A549 (cell line): ENCODE data around the gene FHIT. TPM values are rescaled to one million over a fixed set of nuclear protein-coding genes. Genes with fewer than 3 reads are reported as not detected.

Experiments
- ATAC-seq, 2 experiments: fragments of 200-7000 bp in 1 of 2; fragments of >200 bp in 1 of 2; cut with Nextera tagmentation in 1 of 2; cut with Tn5 transposase in 1 of 2; 3 replicates each; pipeline versions ENCODE4 v1.8.0 to v1.9.1; 2018 to 2020; ENCODE audit warnings: mild to moderate bottlenecking in 1 of 2, moderate library complexity in 1 of 2
- CTCF ChIA-PET: fragments of 300-600 bp; sonication (Branson Sonifier 250); formaldehyde crosslinking; extraction: SDS; loops from one replicate; lab custom pipeline; 2021; ENCODE audit warnings: antibody characterized with exemption, inconsistent platforms; lab: Yijun Ruan, JAX
- POLR2A ChIA-PET: fragments of 350-600 bp; formaldehyde crosslinking; extraction: SDS; loops from one replicate; lab custom pipeline; 2021; ENCODE audit warnings: antibody characterized with exemption, inconsistent platforms; lab: Yijun Ruan, JAX
- DNase-seq, 2 experiments: peaks; one replicate each; pipeline versions ENCODE4 v3.0.0 to v3.0.0-alpha.2; 2011 to 2016; ENCODE audit warnings: low read depth in 1 of 2, low spot score in 1 of 2
- FAIRE-seq: peaks from 2 replicates; lab custom pipeline; 2011; peaks lifted over from hg19 to GRCh38; lab: Jason Lieb, UNC
- H3K27ac ChIP-seq, 2 experiments: fragments of >200 bp; sonication (Bioruptor Twin); formaldehyde crosslinking; 3 replicates each; pipeline ENCODE4 v1.5.1; 2016 to 2017
- H3K4me1 ChIP-seq: fragments of >200 bp; sonication (Bioruptor Twin); formaldehyde crosslinking; 3 replicates; pipeline ENCODE4 v1.6.1; 2016
- H3K4me2 ChIP-seq: fragments of >200 bp; sonication (Bioruptor Twin); formaldehyde crosslinking; 3 replicates; pipeline ENCODE4 v1.6.1; 2016
- H3K4me3 ChIP-seq: fragments of >200 bp; sonication (Bioruptor Twin); formaldehyde crosslinking; 3 replicates; pipeline ENCODE4 v1.5.1; 2016
- H3K9me3 ChIP-seq: fragments of >200 bp; sonication (Bioruptor Twin); formaldehyde crosslinking; 3 replicates; pipeline ENCODE4 v1.6.1; 2016
- ATOH8 ChIP-seq: fragments of 250-450 bp; sonication (Bioruptor Pico); IDR thresholded peaks from 2 replicates; pipeline ENCODE4 v1.5.0; 2020; ENCODE audit warnings: low read depth, mild to moderate bottlenecking, moderate library complexity
- BCL3 ChIP-seq: fragments of >200 bp; sonication (Bioruptor Twin); formaldehyde crosslinking; IDR thresholded peaks from 3 replicates; pipeline ENCODE4 v1.6.1; 2016
- CBX2 ChIP-seq: fragments of 200-600 bp; sonication (generic); IDR thresholded peaks from 2 replicates; pipeline ENCODE4 v1.6.1; 2016; ENCODE audit warnings: low read depth, mild to moderate bottlenecking, borderline replicate concordance
- CEBPB ChIP-seq, 2 experiments: fragments of >200 bp in 1 of 2; sonication (Bioruptor Twin) in 1 of 2; formaldehyde crosslinking in 1 of 2; IDR thresholded peaks; 2 replicates each; pipeline ENCODE4 v1.6.1; 2012 to 2016
- CTCF ChIP-seq: fragments of >200 bp; sonication (Bioruptor Twin); formaldehyde crosslinking; IDR thresholded peaks from 3 replicates; pipeline ENCODE4 v1.5.1; 2016
- ELK1 ChIP-seq: fragments of 150-350 bp; IDR thresholded peaks from 2 replicates; pipeline ENCODE4 v1.6.1; 2014; ENCODE audit warnings: low read depth, mild to moderate bottlenecking, low read length
- ESRRA ChIP-seq: fragments of 150-350 bp; IDR thresholded peaks from 2 replicates; pipeline ENCODE4 v1.6.1; 2014; ENCODE audit warnings: mild to moderate bottlenecking, low read length, borderline replicate concordance
- FOSL2 ChIP-seq, 2 experiments: fragments of 450-650 bp in 1 of 2; fragments of >200 bp in 1 of 2; sonication (Bioruptor Twin) in 1 of 2; formaldehyde crosslinking; IDR thresholded peaks; 2 replicates each; pipeline versions ENCODE4 v1.5.0 to v1.6.1; 2016 to 2020; ENCODE audit warnings: mild to moderate bottlenecking in 1 of 2, moderate library complexity in 1 of 2
- GATA3 ChIP-seq: IDR thresholded peaks from 2 replicates; pipeline ENCODE4 v1.6.1; 2012; ENCODE audit warnings: borderline replicate concordance
- HDAC2 ChIP-seq: fragments of 200-600 bp; sonication (generic); IDR thresholded peaks from 2 replicates; pipeline ENCODE4 v1.6.1; 2016
- HEYL ChIP-seq: fragments of 250-450 bp; sonication (Bioruptor Pico); IDR thresholded peaks from 2 replicates; pipeline ENCODE4 v1.8.0; 2021; ENCODE audit warnings: mild to moderate bottlenecking, moderate library complexity
- HMGXB4 ChIP-seq: fragments of 250-450 bp; sonication (Bioruptor Pico); IDR thresholded peaks from 2 replicates; pipeline ENCODE4 v1.5.0; 2021; ENCODE audit warnings: mild to moderate bottlenecking, moderate library complexity, borderline replicate concordance
- HOXB5 ChIP-seq: fragments of 250-450 bp; sonication (Bioruptor Pico); IDR thresholded peaks from 2 replicates; pipeline ENCODE4 v1.5.0; 2020; ENCODE audit warnings: mild to moderate bottlenecking, moderate library complexity
- KDM1A ChIP-seq: fragments of 200-600 bp; sonication (generic); IDR thresholded peaks from 2 replicates; pipeline ENCODE4 v1.6.1; 2016; ENCODE audit warnings: low read depth, mild to moderate bottlenecking
- MAFK ChIP-seq: fragments of 450-650 bp; IDR thresholded peaks from 2 replicates; pipeline ENCODE4 v1.6.1; 2014; ENCODE audit not compliant: partially characterized antibody
- MYC ChIP-seq: IDR thresholded peaks from 2 replicates; pipeline ENCODE4 v1.6.1; 2012; ENCODE audit warnings: mild to moderate bottlenecking, inconsistent platforms, low read length, improper control_type of control experiment, borderline replicate concordance
- NFE2L2 ChIP-seq: fragments of 150-350 bp; conservative IDR thresholded peaks from 2 replicates; pipeline ENCODE4 v1.6.1; 2014; ENCODE audit warnings: low read length
- NPAS2 ChIP-seq: fragments of 250-450 bp; sonication (Bioruptor Pico); IDR thresholded peaks from 2 replicates; pipeline ENCODE4 v1.8.0; 2022; ENCODE audit warnings: mild to moderate bottlenecking, moderate library complexity, borderline replicate concordance
- PHF8 ChIP-seq: fragments of 200-600 bp; sonication (generic); IDR thresholded peaks from 2 replicates; pipeline ENCODE4 v1.6.1; 2016; ENCODE audit warnings: low read depth, mild to moderate bottlenecking, antibody characterized with exemption, moderate library complexity, borderline replicate concordance
- POLR2A ChIP-seq: IDR thresholded peaks from 2 replicates; pipeline ENCODE4 v1.6.1; 2012; ENCODE audit warnings: mild to moderate bottlenecking, low read length
- RAD21 ChIP-seq, 2 experiments: fragments of >200 bp in 1 of 2; sonication (Bioruptor Twin) in 1 of 2; formaldehyde crosslinking in 1 of 2; IDR thresholded peaks in 1 of 2; conservative IDR thresholded peaks in 1 of 2; 2 replicates in 1 of 2; 3 replicates in 1 of 2; pipeline ENCODE4 v1.6.1; 2012 to 2018; ENCODE audit warnings: inconsistent platforms in 1 of 2
- RFX5 ChIP-seq: fragments of 450-650 bp; IDR thresholded peaks from 2 replicates; pipeline ENCODE4 v1.7.1; 2014; ENCODE audit warnings: antibody characterized with exemption, mild to moderate bottlenecking, moderate library complexity
- USF2 ChIP-seq: fragments of 450-650 bp; IDR thresholded peaks from 2 replicates; pipeline ENCODE4 v1.6.1; 2014; ENCODE audit warnings: antibody characterized with exemption
- WGBS: methylation state at CpG from one replicate; pipeline ENCODE4 v1.1.6; 2017; ENCODE audit errors: missing lambda C conversion rate; 5-methylcytosine and 5-hydroxymethylcytosine counted together
- polyA plus RNA-seq, 4 experiments: library from polyadenylated mRNA; depleted of rRNA in 3 of 4; stranded (reverse); fragments of >200 nt; fragmentation: RNase III in 1 of 4; extraction: RNeasy Plus Mini Kit Qiagen cat#74134 plus additional on column Dnase treatment in 1 of 4; gene quantifications; 2 replicates in 3 of 4; 3 replicates in 1 of 4; pipeline ENCODE4 v1.2.3, GENCODE V29; 2011 to 2017

FHIT gene
- polyA plus RNA-seq, 2 of the 4 experiments (the other 2 are of a cell fraction) = 0.76 to 0.92 TPM

- no peak overlapping the region for H3K4me2 ChIP-seq
- DNase-seq = no peak
- 12% methylated on average over 3 of the region's 3 CpGs for WGBS
- no peak overlapping the region for H3K27ac ChIP-seq
- CTCF ChIA-PET = no interaction called here
- TF ChIP-seq HOXB5 (CRISPR knock-in tag) (no peak), NPAS2 (CRISPR knock-in tag) (no peak), RAD21 (conservative IDR thresholded peaks at IDR 0.05 in 1 of 2, IDR thresholded peaks at IDR 0.05 in 1 of 2) (no peak), HEYL (no peak), MYC (no peak)
- no peaks in the 10 kb centered on the region for H3K9me3 ChIP-seq
- POLR2A ChIA-PET = no interaction called here
- H3K4me3 ChIP-seq = no peak overlapping the region
- no peaks in the 10 kb centered on the region for H3K4me1 ChIP-seq
- FAIRE-seq = no peak
- ATAC-seq = no peak
These were observed 948.1 kb downstream of the FHIT start for GRCh38 chr3:60303160-60303559.

GRCh38 chr3:60301142-60301541 lies 950.1 kb downstream of the FHIT start:
- ATAC-seq (no peak), DNase-seq (no peak), FAIRE-seq (no peak)
- Histone ChIP-seq H3K9me3 (no peaks in the 10 kb centered on the region), H3K4me2 (no peak overlapping the region), H3K4me3 (no peak overlapping the region), H3K4me1 (no peaks in the 10 kb centered on the region), H3K27ac (no peak overlapping the region)
- POLR2A ChIA-PET = no interaction called here
- TF ChIP-seq NFE2L2 (no peak), CEBPB (IDR thresholded peaks at IDR 0.05) (no peak), RAD21 (conservative IDR thresholded peaks at IDR 0.05 in 1 of 2, IDR thresholded peaks at IDR 0.05 in 1 of 2) (no peak)
- CTCF ChIA-PET = no interaction called here
- WGBS = 3% methylated on average over 2 of the region's 2 CpGs

GRCh38 chr3:60298141-60298540 lies 953.1 kb downstream of the FHIT start:
- no peak overlapping the region for H3K4me2 ChIP-seq
- H3K4me1 ChIP-seq = no peaks in the 10 kb centered on the region
- 3% methylated on average over 3 of the region's 3 CpGs for WGBS
- no peak for TF ChIP-seq HEYL
- no peak for TF ChIP-seq HMGXB4 (CRISPR knock-in tag)
- TF ChIP-seq CBX2 = no peak
- TF ChIP-seq ELK1 = no peak
- no peak for TF ChIP-seq POLR2A
- TF ChIP-seq MAFK = no peak
- TF ChIP-seq RFX5 = no peak
- no peak for TF ChIP-seq FOSL2 (IDR thresholded peaks at IDR 0.05)
- no peak for TF ChIP-seq FOSL2 (CRISPR knock-in tag; IDR thresholded peaks at IDR 0.05)
- TF ChIP-seq CEBPB (IDR thresholded peaks at IDR 0.05) = no peak
- no peak for TF ChIP-seq BCL3
- TF ChIP-seq KDM1A = no peak
- TF ChIP-seq MYC = no peak
- no peak for TF ChIP-seq ESRRA
- TF ChIP-seq USF2 = no peak
- TF ChIP-seq ATOH8 = no peak
- no peak for TF ChIP-seq PHF8
- no peak for TF ChIP-seq HDAC2
- TF ChIP-seq CTCF = no peak
- TF ChIP-seq GATA3 = no peak
- ATAC-seq = no peak
- POLR2A ChIA-PET = no interaction called here
- CTCF ChIA-PET = no interaction called here
- no peak for DNase-seq
- H3K9me3 ChIP-seq = no peaks in the 10 kb centered on the region
- H3K4me3 ChIP-seq = no peak overlapping the region
- no peak for FAIRE-seq
- no peak overlapping the region for H3K27ac ChIP-seq
